NK-92 (cell line): Measurements from ENCODE around the gene CALY.
A peak's percentile ranks its signal among the peaks of the same experiment; 100 is the strongest.
"Not testable (repeated sequence)": the region's sequence is repeated elsewhere in the genome, so short reads cannot be mapped to it uniquely, and the experiment has no call there.

Experiments
- DNase-seq: peaks from one replicate; lab custom pipeline; 2025; ENCODE audit not compliant: unreplicated experiment; lab: John Stamatoyannopoulos, UW

Gene CALY

GRCh38 chr10:133336577-133337369 lies at the start of gene CALY:
TSS of gene CALY (minus strand) at chr10:133336896. CDS start at chr10:133328989, 7,907 bp downstream.
- no peak for DNase-seq

- no peak for DNase-seq
These were observed 48.5 kb upstream of the CALY start for GRCh38 chr10:133385214-133385613.

- DNase-seq: no peak
These were observed 47.4 kb upstream of the CALY start for GRCh38 chr10:133384071-133384470.

- DNase-seq: no peak
These were observed 46.9 kb upstream of the CALY start for GRCh38 chr10:133383551-133383950.

- DNase-seq: no peak
These were observed 44.3 kb upstream of the CALY start for GRCh38 chr10:133381036-133381435.

- DNase-seq: no peak
These were observed 43.3 kb upstream of the CALY start for GRCh38 chr10:133379801-133380666.

GRCh38 chr10:133379152-133379800 lies 42.6 kb upstream of the CALY start, which contains the start of gene PAOX:
TSS of gene PAOX (plus strand) at chr10:133379262. CDS start at chr10:133379317, 55 bp downstream.
- DNase-seq: no peak

GRCh38 chr10:133378251-133379096 lies 41.8 kb upstream of the CALY start:
- no peak for DNase-seq

GRCh38 chr10:133377818-133378250 lies 41.1 kb upstream of the CALY start:
- DNase-seq: no peak

GRCh38 chr10:133377025-133377817 lies 40.5 kb upstream of the CALY start:
- no peak for DNase-seq

GRCh38 chr10:133376183-133376582 lies 39.5 kb upstream of the CALY start:
- not testable (repeated sequence) for DNase-seq

- no peak for DNase-seq
These were observed 38.8 kb upstream of the CALY start for GRCh38 chr10:133375357-133376115.

- DNase-seq: peak; percentile 49
These were observed 36.7 kb upstream of the CALY start, which contains the start of gene ECHS1 for GRCh38 chr10:133373174-133374090. TSS of gene ECHS1 (minus strand) at chr10:133373354. CDS start at chr10:133373333, 21 bp downstream.

- DNase-seq: no peak
These were observed 35.8 kb upstream of the CALY start for GRCh38 chr10:133372507-133372906.

GRCh38 chr10:133370030-133370786 lies 33.5 kb upstream of the CALY start:
- DNase-seq: no peak

GRCh38 chr10:133368153-133368552 lies 31.5 kb upstream of the CALY start:
- no peak for DNase-seq

- DNase-seq: not testable (repeated sequence)
These were observed 30.8 kb upstream of the CALY start for GRCh38 chr10:133367461-133367860.
